Keratinocyte (primary cell): ENCODE results near the gene TTC33. TPM values are rescaled to one million over a fixed set of nuclear protein-coding genes. Genes with fewer than 3 reads are reported as not detected.

Source experiments
- DNase-seq: peaks from one replicate; pipeline ENCODE4 v3.0.0-alpha.2; 2011; ENCODE audit warnings: low read depth, missing footprints, low spot score
- FAIRE-seq: peaks from 2 replicates; lab custom pipeline; 2011; peaks lifted over from hg19 to GRCh38; lab: Jason Lieb, UNC
- H2AFZ ChIP-seq: 2 replicates; pipeline ENCODE4 v1.6.0; 2012; ENCODE audit warnings: low read length, control low read depth, inconsistent platforms; ENCODE audit not compliant: control insufficient read depth
- H3K27ac ChIP-seq: 2 replicates; pipeline ENCODE4 v1.5.1; 2011; ENCODE audit warnings: low read length; ENCODE audit not compliant: control insufficient read depth, insufficient read depth
- H3K27me3 ChIP-seq: 3 replicates; pipeline ENCODE4 v1.6.0; 2011; ENCODE audit warnings: low read length; ENCODE audit not compliant: control insufficient read depth, insufficient read depth; ENCODE audit errors: extremely low read depth
- H3K36me3 ChIP-seq, 2 experiments: 2 replicates in 1 of 2; 3 replicates in 1 of 2; pipeline ENCODE4 v1.5.1; 2011; ENCODE audit warnings: low read length in 2 of 2, mild to moderate bottlenecking in 1 of 2; ENCODE audit not compliant: control insufficient read depth in 2 of 2, insufficient read depth in 2 of 2; ENCODE audit errors: extremely low read depth in 1 of 2
- H3K4me1 ChIP-seq: 3 replicates; pipeline ENCODE4 v1.5.1; 2011; ENCODE audit warnings: low read length; ENCODE audit not compliant: control insufficient read depth, insufficient read depth; ENCODE audit errors: extremely low read depth
- H3K4me2 ChIP-seq: 3 replicates; pipeline ENCODE4 v1.6.0; 2011; ENCODE audit warnings: low read depth, low read length; ENCODE audit not compliant: control insufficient read depth, insufficient read depth; ENCODE audit errors: extremely low read depth
- H3K4me3 ChIP-seq, 3 experiments: fragments of 200-600 bp in 1 of 3; sonication (generic) in 1 of 3; 2 replicates in 2 of 3; 3 replicates in 1 of 3; pipeline ENCODE4 v1.5.1; 2011 to 2016; ENCODE audit warnings: low read length in 3 of 3, mild to moderate bottlenecking in 3 of 3, control low read depth in 2 of 3, inconsistent platforms in 1 of 3, low read depth in 1 of 3, mixed read lengths in 1 of 3, mixed run types in 1 of 3, moderate library complexity in 1 of 3; ENCODE audit not compliant: control insufficient read depth in 2 of 3, insufficient read depth in 2 of 3; ENCODE audit errors: extremely low read depth in 1 of 3
- H3K79me2 ChIP-seq: 2 replicates; pipeline ENCODE4 v1.6.0; 2012; ENCODE audit warnings: low read length; ENCODE audit not compliant: control insufficient read depth, insufficient read depth
- H3K9ac ChIP-seq: 3 replicates; pipeline ENCODE4 v1.6.0; 2011; ENCODE audit warnings: low read length; ENCODE audit not compliant: control insufficient read depth, insufficient read depth; ENCODE audit errors: extremely low read depth
- H3K9me1 ChIP-seq: 3 replicates; pipeline ENCODE4 v1.6.0; 2011; ENCODE audit warnings: low read length; ENCODE audit not compliant: control insufficient read depth, insufficient read depth; ENCODE audit errors: extremely low read depth
- H3K9me3 ChIP-seq: 2 replicates; pipeline ENCODE4 v1.5.1; 2012; ENCODE audit warnings: low read depth, low read length; ENCODE audit not compliant: control insufficient read depth
- H4K20me1 ChIP-seq: 3 replicates; pipeline ENCODE4 v1.6.0; 2011; ENCODE audit warnings: low read length; ENCODE audit not compliant: control insufficient read depth, insufficient read depth; ENCODE audit errors: extremely low read depth
- EZH2 ChIP-seq: IDR thresholded peaks from one replicate; pipeline ENCODE4 v1.6.1; 2012; ENCODE audit warnings: inconsistent platforms, mild to moderate bottlenecking, low read length, moderate library complexity
- dilution Hi-C: fragments of 300-500 bp; cut with MboI; formaldehyde crosslinking; loops from one replicate; pipeline ENCODE4 v1.7.0; 2020; ENCODE audit warnings: low sequenced_read_pairs; ENCODE audit not compliant: extremely low pct_ligation_motif_present
- polyA plus RNA-seq, 5 experiments: library from polyadenylated mRNA; depleted of rRNA in 3 of 5; stranded (reverse) in 3 of 5; stranded (forward) in 1 of 5; unstranded in 1 of 5; fragments of >200 nt; gene quantifications; 1 replicate in 1 of 5; 2 replicates in 3 of 5; 3 replicates in 1 of 5; pipeline versions ENCODE4 v1.2.1 to v1.2.3, GENCODE V29; 2011 to 2012; ENCODE audit warnings: missing spikeins in 2 of 5, low read depth in 1 of 5, low replicate concordance in 1 of 5
- TF ChIP-seq, protein P1 (sequence below), 3 experiments: IDR thresholded peaks in 1 of 3; conservative IDR thresholded peaks in 1 of 3; optimal IDR thresholded peaks in 1 of 3; 2 replicates in 2 of 3; 3 replicates in 1 of 3; pipeline versions ENCODE3 to v1.5.1; 2011; ENCODE audit warnings: low read length in 3 of 3, mild to moderate bottlenecking in 3 of 3, moderate library complexity in 2 of 3, control low read depth in 1 of 3, inconsistent platforms in 1 of 3; ENCODE audit not compliant: insufficient read depth in 2 of 3; ENCODE audit errors: extremely low read depth in 1 of 3

The TTC33 gene
- polyA plus RNA-seq, 1 donor (not counting 4 experiments of a cell fraction or from before 2014, with no cell fraction given): 7.1 TPM

DNA sequence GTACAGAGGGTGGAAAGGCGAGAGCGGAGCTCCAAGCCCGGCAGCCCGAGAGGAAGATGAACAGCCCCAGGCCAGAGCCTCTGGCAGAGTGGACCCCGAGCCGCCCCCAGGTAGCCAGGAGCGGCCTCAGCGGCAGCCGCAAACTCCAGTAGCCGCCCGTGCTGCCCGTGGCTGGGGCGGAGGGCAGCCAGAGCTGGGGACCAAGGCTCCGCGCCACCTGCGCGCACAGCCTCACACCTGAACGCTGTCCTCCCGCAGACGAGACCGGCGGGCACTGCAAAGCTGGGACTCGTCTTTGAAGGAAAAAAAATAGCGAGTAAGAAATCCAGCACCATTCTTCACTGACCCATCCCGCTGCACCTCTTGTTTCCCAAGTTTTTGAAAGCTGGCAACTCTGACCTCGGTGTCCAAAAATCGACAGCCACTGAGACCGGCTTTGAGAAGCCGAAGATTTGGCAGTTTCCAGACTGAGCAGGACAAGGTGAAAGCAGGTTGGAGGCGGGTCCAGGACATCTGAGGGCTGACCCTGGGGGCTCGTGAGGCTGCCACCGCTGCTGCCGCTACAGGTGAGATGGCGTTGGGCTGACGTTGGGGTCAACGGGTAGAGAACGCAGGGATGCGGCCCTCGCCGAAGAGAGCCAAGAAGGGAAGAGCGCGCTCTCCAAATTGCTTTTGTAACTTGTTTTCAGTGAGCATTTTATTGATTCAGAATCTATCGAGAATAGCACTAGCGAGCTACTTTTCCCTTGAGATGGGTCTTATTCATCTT is 75.7 kb downstream of the TTC33 start, which contains the start of gene PTGER4:
PTGER4 (plus strand) TSS at position 3 of the 769 bp plus-strand sequence. CDS start 1,079 bp downstream, outside the sequence.
- Histone ChIP-seq H2AFZ (peak within 1 kb of the TSS; percentile 74), H3K27me3 (no peaks in the 10 kb centered on the region), H3K9ac (peak within 1 kb of the TSS; percentile 94), H3K36me3 (peaks cover 0 to 12% of the 10 kb centered on the region in 2 experiments), H3K9me3 (no peaks in the 10 kb centered on the region), H3K4me1 (peaks cover 55% of the 10 kb centered on the region), H3K9me1 (no peaks in the 10 kb centered on the region), H3K79me2 (peaks cover 54% of the 10 kb centered on the region), H3K27ac (peak within 1 kb of the TSS; percentile 98), H3K4me3 (peak within 1 kb of the TSS; percentile 70 to 90 (median 90)), H3K4me2 (peak within 1 kb of the TSS; percentile 97), H4K20me1 (no peaks in the 10 kb centered on the region)
- no peak for TF ChIP-seq EZH2
- TF ChIP-seq, protein P1, sequence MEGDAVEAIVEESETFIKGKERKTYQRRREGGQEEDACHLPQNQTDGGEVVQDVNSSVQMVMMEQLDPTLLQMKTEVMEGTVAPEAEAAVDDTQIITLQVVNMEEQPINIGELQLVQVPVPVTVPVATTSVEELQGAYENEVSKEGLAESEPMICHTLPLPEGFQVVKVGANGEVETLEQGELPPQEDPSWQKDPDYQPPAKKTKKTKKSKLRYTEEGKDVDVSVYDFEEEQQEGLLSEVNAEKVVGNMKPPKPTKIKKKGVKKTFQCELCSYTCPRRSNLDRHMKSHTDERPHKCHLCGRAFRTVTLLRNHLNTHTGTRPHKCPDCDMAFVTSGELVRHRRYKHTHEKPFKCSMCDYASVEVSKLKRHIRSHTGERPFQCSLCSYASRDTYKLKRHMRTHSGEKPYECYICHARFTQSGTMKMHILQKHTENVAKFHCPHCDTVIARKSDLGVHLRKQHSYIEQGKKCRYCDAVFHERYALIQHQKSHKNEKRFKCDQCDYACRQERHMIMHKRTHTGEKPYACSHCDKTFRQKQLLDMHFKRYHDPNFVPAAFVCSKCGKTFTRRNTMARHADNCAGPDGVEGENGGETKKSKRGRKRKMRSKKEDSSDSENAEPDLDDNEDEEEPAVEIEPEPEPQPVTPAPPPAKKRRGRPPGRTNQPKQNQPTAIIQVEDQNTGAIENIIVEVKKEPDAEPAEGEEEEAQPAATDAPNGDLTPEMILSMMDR (optimal IDR thresholded peaks at IDR 0.05 in 1 of 3, IDR thresholded peaks at IDR 0.05 in 1 of 3, conservative IDR thresholded peaks at IDR 0.05 in 1 of 3; ENCODE audit: extremely low read depth in 1 of 3, insufficient read depth in 2 of 3, low read length in 3 of 3): no peak
- no peak for DNase-seq
- FAIRE-seq: no peak
- dilution Hi-C loops: no loop called here

DNA sequence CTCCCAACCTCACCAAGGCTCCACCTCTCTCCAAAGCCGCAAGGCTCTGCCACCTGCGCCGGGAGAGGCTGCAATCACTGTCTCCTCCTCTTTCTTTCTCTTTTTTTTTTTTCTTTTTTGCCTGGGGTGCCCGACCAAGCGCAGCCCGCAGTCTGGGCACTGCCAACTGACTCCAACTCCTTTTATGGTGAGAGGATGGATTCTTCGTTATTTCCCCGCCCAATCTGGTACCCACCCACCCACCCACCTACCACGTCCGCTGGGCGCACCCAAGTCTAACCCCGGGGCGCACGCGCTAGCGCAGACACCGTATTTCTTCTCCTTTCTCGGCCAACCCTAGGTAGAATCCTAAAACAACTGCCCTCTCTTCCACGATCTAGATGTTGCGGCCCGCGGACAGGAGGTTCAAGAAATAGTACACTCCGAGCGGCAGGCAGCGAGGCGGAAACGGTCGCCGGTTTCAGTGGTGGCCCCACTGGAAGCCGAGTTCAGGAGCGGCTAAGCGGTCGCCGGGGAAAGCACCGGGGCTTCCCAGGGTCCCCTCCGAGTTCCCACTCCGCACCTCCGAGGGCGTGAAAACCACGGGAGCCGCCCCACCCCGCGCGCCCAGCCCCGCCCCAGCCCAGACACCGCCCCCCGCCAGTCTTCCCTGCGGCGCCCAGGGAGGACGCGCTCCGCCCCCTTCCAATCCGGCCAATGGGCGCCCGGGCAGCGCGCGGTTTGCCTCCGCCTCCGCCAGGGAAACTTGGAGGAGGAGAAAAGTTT is 76.4 kb downstream of the TTC33 start:
- Histone ChIP-seq H3K4me1 (peaks cover 57% of the 10 kb centered on the region), H2AFZ (peak overlapping the region; percentile 74), H3K4me2 (peak overlapping the region; percentile 97), H3K27me3 (no peaks in the 10 kb centered on the region), H3K9ac (peak overlapping the region; percentile 94), H3K27ac (peak overlapping the region; percentile 98), H4K20me1 (no peaks in the 10 kb centered on the region), H3K9me3 (no peaks in the 10 kb centered on the region), H3K4me3 (peak overlapping the region; percentile 70 to 90 (median 90)), H3K36me3 (peaks cover 0 to 12% of the 10 kb centered on the region in 2 experiments), H3K79me2 (peaks cover 46% of the 10 kb centered on the region), H3K9me1 (no peaks in the 10 kb centered on the region)
- dilution Hi-C loops: no loop called here
- no peak for TF ChIP-seq EZH2
- TF ChIP-seq, protein P1 (optimal IDR thresholded peaks at IDR 0.05 in 1 of 3, IDR thresholded peaks at IDR 0.05 in 1 of 3, conservative IDR thresholded peaks at IDR 0.05 in 1 of 3; ENCODE audit: extremely low read depth in 1 of 3, insufficient read depth in 2 of 3, low read length in 3 of 3): no peak
- FAIRE-seq (peak; percentile 61), DNase-seq (no peak)
